Spinal cord (tissue), 10 donors: ENCODE measurements around the gene THADA. TPM values are rescaled to one million over a fixed set of nuclear protein-coding genes. Genes with fewer than 3 reads are reported as not detected.
"Not testable (repeated sequence)": the region's sequence is repeated elsewhere in the genome, so short reads cannot be mapped to it uniquely, and the experiment has no call there.

Source experiments
- DNase-seq, 6 donors: peaks; one replicate each; pipeline versions ENCODE4 v3.0.0 to v3.0.0-alpha.2; 2013 to 2015; ENCODE audit warnings: low spot score in 6 of 6, low read depth in 4 of 6
- H3K27ac ChIP-seq: one replicate; pipeline ENCODE4 v1.5.1; 2013; ENCODE audit warnings: low read depth, low read length, control low read depth
- H3K27me3 ChIP-seq: one replicate; pipeline ENCODE4 v1.6.1; 2013; ENCODE audit warnings: low read length; ENCODE audit not compliant: control insufficient read depth, insufficient read depth
- H3K36me3 ChIP-seq: one replicate; pipeline ENCODE4 v1.6.1; 2013; ENCODE audit warnings: low read length; ENCODE audit not compliant: control insufficient read depth, insufficient read depth
- H3K4me1 ChIP-seq: one replicate; pipeline ENCODE4 v1.6.1; 2013; ENCODE audit warnings: low read length; ENCODE audit not compliant: control insufficient read depth, insufficient read depth
- H3K4me3 ChIP-seq: one replicate; pipeline ENCODE4 v1.5.1; 2013; ENCODE audit warnings: low read depth, low read length, control low read depth
- H3K9me3 ChIP-seq: one replicate; pipeline ENCODE4 v1.6.1; 2013; ENCODE audit warnings: low read length; ENCODE audit not compliant: control insufficient read depth, insufficient read depth
- WGBS: methylation state at CpG from one replicate; pipeline ENCODE4 v1.1.5; 2013; ENCODE audit warnings: missing lambda C conversion rate; ENCODE audit not compliant: insufficient coverage; 5-methylcytosine and 5-hydroxymethylcytosine counted together
- polyA plus RNA-seq, 2 donors: library from polyadenylated mRNA; unstranded; fragments of 120-200 nt; gene quantifications; one replicate each; pipeline ENCODE4 v1.2.1, GENCODE V29; 2013; ENCODE audit not compliant: insufficient read length in 2 of 2
- total RNA-seq, 2 donors: library from RNA; depleted of rRNA in 1 of 2; stranded (reverse); fragments of 120-200 nt in 1 of 2; fragments of >200 nt in 1 of 2; gene quantifications; one replicate each; pipeline versions ENCODE4 v1.2.3 to v1.2.4, GENCODE V29; 2013 to 2014
- donor health status: healthy.

Gene THADA
- total and polyA plus RNA-seq, 4 donors = 16.5 to 44.8 (median 21.5) TPM

- Histone ChIP-seq H3K27me3 (no peaks in the 10 kb centered on the region), H3K4me3 (no peak overlapping the region), H3K27ac (no peak overlapping the region), H3K4me1 (no peaks in the 10 kb centered on the region), H3K9me3 (no peaks in the 10 kb centered on the region), H3K36me3 (no peaks in the 10 kb centered on the region)
- DNase-seq = peak in 3 of 6 donors; percentile 32 to 83 (median 67)
- no CpG with 5 or more reads among the region's 2 CpGs for WGBS
Observed at GRCh38 chr2:43605079-43605655, 9.3 kb upstream of the THADA start.

DNA sequence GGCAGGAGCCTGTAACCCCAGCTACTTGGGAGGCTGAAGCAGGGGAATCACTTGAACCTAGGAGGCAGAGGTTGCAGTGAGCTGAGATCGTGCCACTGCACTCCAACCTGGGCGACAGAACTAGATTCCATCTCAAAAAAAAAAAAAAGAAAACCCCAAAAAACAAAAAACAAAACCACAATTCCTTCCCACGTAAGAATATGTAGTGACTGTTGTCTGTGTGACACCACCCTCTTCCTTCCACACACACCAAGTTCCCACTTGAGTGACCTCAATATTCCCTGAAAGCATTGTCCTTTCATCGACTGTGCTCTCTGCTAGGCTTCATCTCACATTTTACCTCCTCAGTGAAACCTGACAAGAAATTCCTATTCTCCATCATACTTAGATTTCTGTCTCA lies 8.8 kb upstream of the THADA start:
- H3K27me3 ChIP-seq = no peaks in the 10 kb centered on the region
- no peak for DNase-seq
- no peak overlapping the region for H3K4me3 ChIP-seq
- no peak overlapping the region for H3K27ac ChIP-seq
- H3K4me1 ChIP-seq = no peaks in the 10 kb centered on the region
- no peaks in the 10 kb centered on the region for H3K36me3 ChIP-seq
- no peaks in the 10 kb centered on the region for H3K9me3 ChIP-seq
- WGBS = 80% methylated on average over 1 of the region's 4 CpGs

DNA sequence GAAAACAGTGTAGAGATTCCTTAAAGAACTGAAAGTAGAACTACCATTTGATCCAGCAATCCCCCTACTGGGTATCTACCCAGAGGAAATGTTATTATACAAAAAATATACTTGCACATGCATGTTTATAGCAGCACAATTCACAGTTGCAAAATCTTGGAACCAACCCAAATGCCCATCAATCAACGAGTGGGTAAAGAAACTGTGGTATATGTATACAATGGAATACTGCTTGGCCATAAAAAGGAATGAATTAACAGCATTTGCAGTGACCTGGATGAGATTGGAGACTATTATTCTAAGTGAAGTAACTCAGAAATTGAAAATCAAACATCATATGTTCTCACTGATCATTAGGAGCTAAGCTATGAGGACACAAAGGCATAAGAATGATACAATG lies 4.8 kb upstream of the THADA start:
- not testable (repeated sequence) for H3K36me3 ChIP-seq, H3K9me3 ChIP-seq, DNase-seq, H3K4me1 ChIP-seq, H3K27me3 ChIP-seq, H3K4me3 ChIP-seq, H3K27ac ChIP-seq
- no CpG with 5 or more reads among the region's 1 CpG for WGBS

DNA sequence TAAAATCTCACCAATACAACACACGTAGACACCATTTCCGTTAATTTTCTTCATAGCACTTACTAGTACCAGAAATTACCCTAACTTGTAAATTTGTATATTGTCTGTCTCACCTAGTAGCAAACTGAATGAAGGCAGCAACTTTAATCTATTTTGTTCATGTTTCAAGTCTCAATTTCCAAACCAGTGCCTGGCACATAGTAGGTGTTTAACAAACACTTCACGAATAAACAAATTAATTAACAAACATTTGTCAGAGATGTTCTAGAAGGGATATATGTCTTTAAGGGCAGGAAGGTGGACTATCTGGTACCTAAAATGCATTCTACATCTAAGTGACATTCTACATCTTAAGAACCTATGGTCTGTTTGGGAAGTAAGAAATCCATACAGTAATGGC lies 963 bp downstream of the THADA start:
- 90% methylated on average over 2 of the region's 3 CpGs for WGBS
- Histone ChIP-seq H3K9me3 (no peaks in the 10 kb centered on the region), H3K27ac (no peak overlapping the region), H3K4me1 (peaks cover 7% of the 10 kb centered on the region), H3K4me3 (peak overlapping the region; percentile 96), H3K27me3 (no peaks in the 10 kb centered on the region), H3K36me3 (peaks cover 7% of the 10 kb centered on the region)
- no peak for DNase-seq

GRCh38 chr2:43593254-43593653 lies 2.6 kb downstream of the THADA start:
- H3K4me3 ChIP-seq = no peak overlapping the region
- DNase-seq = no peak
- H3K36me3 ChIP-seq = peaks cover 7% of the 10 kb centered on the region
- H3K4me1 ChIP-seq = peaks cover 7% of the 10 kb centered on the region
- H3K9me3 ChIP-seq = no peaks in the 10 kb centered on the region
- WGBS = 75% methylated on average over 1 of the region's 3 CpGs
- H3K27ac ChIP-seq = no peak overlapping the region
- no peaks in the 10 kb centered on the region for H3K27me3 ChIP-seq

GRCh38 chr2:43592443-43592842 lies 3.4 kb downstream of the THADA start:
- no peak overlapping the region for H3K4me3 ChIP-seq
- DNase-seq = no peak
- H3K27ac ChIP-seq = no peak overlapping the region
- no peaks in the 10 kb centered on the region for H3K9me3 ChIP-seq
- H3K36me3 ChIP-seq = peaks cover 7% of the 10 kb centered on the region
- H3K4me1 ChIP-seq = peaks cover 7% of the 10 kb centered on the region
- no peaks in the 10 kb centered on the region for H3K27me3 ChIP-seq

DNA sequence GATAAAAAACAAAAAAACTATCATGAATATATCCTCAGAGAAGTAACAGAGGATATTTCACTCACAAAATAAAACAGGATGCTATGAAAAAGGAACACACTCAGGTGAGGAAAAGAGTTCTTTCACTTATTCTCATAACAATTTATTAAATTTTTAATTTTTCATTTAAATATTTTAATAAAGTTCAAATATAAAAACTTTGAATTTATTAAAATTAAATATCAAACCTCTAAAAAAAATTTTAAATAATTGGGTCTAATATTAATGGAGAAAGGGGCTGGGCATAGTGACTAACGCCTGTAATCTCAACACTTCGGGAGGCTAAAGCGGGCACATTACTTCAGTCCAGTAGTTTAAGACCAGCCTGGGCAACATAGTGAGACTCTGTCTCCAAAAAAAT lies 10.1 kb downstream of the THADA start:
- Histone ChIP-seq H3K27me3 (no peaks in the 10 kb centered on the region), H3K4me3 (no peak overlapping the region), H3K4me1 (no peaks in the 10 kb centered on the region), H3K36me3 (peaks cover 25% of the 10 kb centered on the region), H3K9me3 (no peaks in the 10 kb centered on the region), H3K27ac (no peak overlapping the region)
- DNase-seq = no peak
- WGBS = no CpG with 5 or more reads among the region's 3 CpGs

DNA sequence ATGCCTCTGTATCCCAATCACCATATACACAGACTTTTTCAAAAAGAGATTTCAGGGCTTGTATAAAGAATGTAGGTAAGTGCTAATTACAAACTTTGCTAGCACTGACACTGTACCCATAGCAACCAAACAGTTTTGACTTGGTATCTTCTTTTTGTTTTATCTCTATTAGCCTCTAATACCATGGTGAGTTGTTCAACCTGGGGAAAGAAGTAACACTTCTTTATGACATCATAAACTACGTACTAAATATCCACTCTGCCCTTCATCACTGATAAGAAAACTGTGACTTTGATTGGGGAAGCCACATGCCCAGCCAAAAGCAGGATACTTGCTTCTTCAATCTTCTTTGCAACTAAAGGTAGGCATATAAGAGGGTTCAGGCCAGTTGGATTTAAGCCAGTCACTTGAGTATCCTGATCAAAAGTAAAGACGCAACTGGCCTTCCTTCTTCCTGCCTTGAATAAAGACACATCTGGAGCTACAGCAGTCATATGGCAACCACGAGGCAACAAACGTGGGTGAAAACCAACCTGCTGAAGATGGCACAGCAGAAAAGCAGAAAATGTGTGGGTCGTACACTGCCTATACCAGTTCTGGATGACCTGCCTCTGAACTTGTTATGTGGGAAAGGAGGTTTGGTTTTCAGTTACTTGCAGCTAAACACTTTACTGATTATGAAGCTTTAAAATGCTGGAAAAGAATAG lies 16.4 kb downstream of the THADA start:
- H3K27ac ChIP-seq = no peak overlapping the region
- no peaks in the 10 kb centered on the region for H3K27me3 ChIP-seq
- no peak for DNase-seq
- whole genome bisulfite sequencing = 100% methylated on average over 4 of the region's 5 CpGs
- H3K4me1 ChIP-seq = no peaks in the 10 kb centered on the region
- peaks cover 29% of the 10 kb centered on the region for H3K36me3 ChIP-seq
- no peak overlapping the region for H3K4me3 ChIP-seq
- no peaks in the 10 kb centered on the region for H3K9me3 ChIP-seq

GRCh38 chr2:43576981-43577892 lies 18.6 kb downstream of the THADA start:
- peak in 4 of 6 donors; percentile 25 to 84 (median 44) for DNase-seq
- Histone ChIP-seq H3K4me3 (no peak overlapping the region), H3K27me3 (no peaks in the 10 kb centered on the region), H3K4me1 (no peaks in the 10 kb centered on the region), H3K9me3 (no peaks in the 10 kb centered on the region), H3K27ac (no peak overlapping the region), H3K36me3 (peaks cover 25% of the 10 kb centered on the region)
- WGBS = 78% methylated on average over 5 of the region's 8 CpGs
